NB4 (cell line): ENCODE measurements around the gene MKX.

ENCODE experiments used
- CTCF ChIP-seq: IDR thresholded peaks from one replicate; pipeline ENCODE4 v1.5.1; 2012; ENCODE audit warnings: low read depth, low read length
- MAX ChIP-seq: IDR thresholded peaks from 2 replicates; pipeline ENCODE4 v1.6.1; 2011; ENCODE audit warnings: low read depth, low read length
- MYC ChIP-seq: IDR thresholded peaks from 2 replicates; pipeline ENCODE4 v1.6.1; 2011; ENCODE audit warnings: low read depth, low read length
- POLR2A ChIP-seq: IDR thresholded peaks from 2 replicates; pipeline ENCODE4 v1.6.1; 2011; ENCODE audit warnings: mild to moderate bottlenecking; ENCODE audit not compliant: insufficient read length; ENCODE audit errors: extremely low read depth

- TF ChIP-seq CTCF: no peak
- TF ChIP-seq MYC: no peak
- no peak for TF ChIP-seq MAX
- no peak for TF ChIP-seq POLR2A
Measured at GRCh38 chr10:27774831-27775230, 29.2 kb upstream of the MKX start.
